VCaP (cell line): ENCODE results near the gene CEP68.
"Not testable (repeated sequence)": the region's sequence is repeated elsewhere in the genome, so short reads cannot be mapped to it uniquely, and the experiment has no call there.

Experiments used
- H3K27ac ChIP-seq: fragments of 450-650 bp; 2 replicates; pipeline ENCODE4 v1.5.1; 2017
- CTCF ChIP-seq: fragments of 450-650 bp; conservative IDR thresholded peaks from 2 replicates; pipeline ENCODE4 v1.5.1; 2017; ENCODE audit warnings: mild to moderate bottlenecking, moderate library complexity

The CEP68 gene

GRCh38 chr2:65032019-65032975 is 23.9 kb upstream of the CEP68 start:
- no peak for TF ChIP-seq CTCF

GRCh38 chr2:65033178-65033577 is 23.0 kb upstream of the CEP68 start:
- peak; percentile 36 for TF ChIP-seq CTCF

More at GRCh38 chr2:65032019-65032975, 23.9 kb upstream of the CEP68 start:
- H3K27ac ChIP-seq, result peak overlapping the region; percentile 38; the same call in 1 of the 2 replicates

GRCh38 chr2:65033667-65034066 is 22.5 kb upstream of the CEP68 start:
- not testable (repeated sequence) for H3K27ac ChIP-seq

More at GRCh38 chr2:65033178-65033577, 23.0 kb upstream of the CEP68 start:
- H3K27ac ChIP-seq, result no peak overlapping the region

GRCh38 chr2:65035351-65035943 is 20.8 kb upstream of the CEP68 start:
- no peak overlapping the region for H3K27ac ChIP-seq
- TF ChIP-seq CTCF, result no peak

GRCh38 chr2:65037178-65037577 is 19.0 kb upstream of the CEP68 start:
- H3K27ac ChIP-seq, result no peak overlapping the region
- TF ChIP-seq CTCF, result no peak

GRCh38 chr2:65039640-65040039 is 16.6 kb upstream of the CEP68 start:
- H3K27ac ChIP-seq, result no peak overlapping the region
- no peak for TF ChIP-seq CTCF

- TF ChIP-seq CTCF, result peak; percentile 97
- H3K27ac ChIP-seq, result no peak overlapping the region
These were observed 15.6 kb upstream of the CEP68 start for GRCh38 chr2:65040400-65041261.
